ENCODE data around the gene MCTP2.

Gene MCTP2

DNA sequence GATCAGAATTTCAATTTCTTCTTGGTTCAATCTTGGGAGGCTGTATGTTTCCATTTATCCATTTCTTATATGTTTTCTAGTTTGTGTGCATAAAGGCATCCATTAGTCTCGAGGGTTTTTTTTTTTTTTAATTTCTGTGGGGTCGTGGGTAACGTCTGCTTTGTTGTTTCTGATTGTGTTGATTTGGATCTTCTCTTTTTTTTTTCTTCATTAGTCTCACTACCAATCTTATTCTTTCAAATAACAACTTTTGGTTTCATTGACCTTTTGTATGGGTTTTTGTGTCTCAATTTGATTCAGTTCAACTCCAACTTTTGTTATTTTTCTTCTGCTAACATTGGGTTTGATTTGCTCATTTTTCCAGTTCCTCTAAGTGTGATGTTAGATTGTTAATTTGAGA, 48.9 kb downstream of the MCTP2 start:
- no peak overlapping the region for H3K4me3 ChIP-seq (ENCODE audit: extremely low read depth, insufficient read depth, low read length, poor library complexity, severe bottlenecking)
- H3K4me1 ChIP-seq (ENCODE audit: control insufficient read depth, insufficient read depth, low read length, poor library complexity, severe bottlenecking): no peaks in the 10 kb centered on the region
- no peak overlapping the region for H3K27ac ChIP-seq (ENCODE audit: low read depth, low read length, severe bottlenecking)
- no CpG with 5 or more reads among the region's 3 CpGs for WGBS, 2 experiments (ENCODE audit: insufficient coverage in 2 of 2)
- H3K9me3 ChIP-seq (ENCODE audit: control insufficient read depth, low read length): no peaks in the 10 kb centered on the region
- H3K36me3 ChIP-seq (ENCODE audit: control insufficient read depth, insufficient read depth, low read length): no peaks in the 10 kb centered on the region

DNA sequence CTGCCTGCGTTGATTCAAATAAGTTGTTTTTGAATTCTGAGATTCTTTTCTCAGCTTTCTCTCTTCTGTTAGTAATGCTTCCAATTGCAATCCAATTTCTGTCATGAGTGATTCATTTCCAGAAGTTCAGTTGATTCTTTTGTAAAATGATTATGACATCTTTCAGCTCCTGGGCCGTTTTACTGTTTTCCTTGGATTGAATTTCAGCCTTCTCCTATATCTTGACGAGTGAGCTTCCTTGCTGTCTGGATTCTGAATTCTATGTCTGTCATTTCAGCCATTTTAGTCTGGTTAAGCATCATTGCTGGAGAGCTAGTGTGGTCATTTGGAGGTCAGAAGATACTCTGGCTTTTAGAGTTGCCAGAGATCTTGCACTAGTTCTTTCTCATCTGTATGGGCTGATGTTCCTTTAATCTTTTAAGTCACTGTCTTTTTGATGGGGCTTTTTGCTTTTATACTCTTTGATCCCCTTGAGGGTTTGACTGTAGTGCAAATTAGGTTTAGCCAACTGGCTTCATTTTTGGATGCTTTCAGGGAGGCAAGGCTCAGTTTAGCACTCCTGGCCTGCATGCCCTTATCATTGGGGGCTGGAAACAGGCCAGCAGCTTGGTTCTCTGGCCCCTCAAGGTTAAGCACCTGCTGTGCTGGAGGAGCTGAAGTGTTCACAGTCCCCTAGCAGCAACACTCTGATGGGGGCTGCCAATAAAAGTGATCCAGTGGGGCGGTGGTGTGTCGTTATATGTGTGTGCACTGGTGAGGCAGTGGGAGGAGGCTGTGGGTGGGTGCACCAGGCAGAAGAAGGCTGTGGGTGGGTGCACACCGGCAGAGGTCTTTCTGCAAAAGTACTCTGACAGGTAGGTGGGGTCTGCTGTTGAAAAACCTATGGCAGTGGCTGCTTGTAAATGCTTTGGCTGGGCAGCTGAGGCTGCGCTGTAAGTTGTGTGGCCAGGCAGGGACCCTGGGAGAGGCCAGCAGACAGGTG, 51.2 kb downstream of the MCTP2 start:
- no peak overlapping the region for H3K27ac ChIP-seq (ENCODE audit: low read depth, low read length, severe bottlenecking)
- no peaks in the 10 kb centered on the region for H3K9me3 ChIP-seq (ENCODE audit: control insufficient read depth, low read length)
- WGBS, 2 experiments (ENCODE audit: insufficient coverage in 2 of 2): 87 to 94% methylated on average over 4 to 6 of the region's 7 CpGs
- H3K4me3 ChIP-seq (ENCODE audit: extremely low read depth, insufficient read depth, low read length, poor library complexity, severe bottlenecking): no peak overlapping the region
- H3K4me1 ChIP-seq (ENCODE audit: control insufficient read depth, insufficient read depth, low read length, poor library complexity, severe bottlenecking): peaks cover 3% of the 10 kb centered on the region
- no peaks in the 10 kb centered on the region for H3K36me3 ChIP-seq (ENCODE audit: control insufficient read depth, insufficient read depth, low read length)

DNA sequence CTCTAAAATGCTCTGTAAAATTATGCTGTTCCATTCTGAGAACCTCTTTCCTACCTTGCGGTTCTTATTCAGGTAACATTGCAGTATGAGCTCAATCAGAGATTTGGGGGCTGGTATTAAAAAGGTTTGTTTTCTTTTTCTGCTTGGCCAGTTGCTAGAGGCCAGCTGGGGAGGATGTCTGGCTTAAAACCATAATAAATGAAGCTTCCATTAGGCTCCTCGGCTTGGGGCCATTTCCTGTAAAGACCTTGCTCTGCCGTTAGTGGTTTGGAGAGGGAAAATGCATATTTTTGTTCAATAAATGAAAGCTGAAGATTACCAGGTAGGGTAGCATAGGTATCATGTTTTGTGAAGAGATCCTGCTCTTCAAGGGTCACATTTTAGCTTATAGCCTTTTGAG, 55.2 kb downstream of the MCTP2 start:
- 83 to 92% methylated on average over 2 of the region's 3 CpGs for WGBS, 2 experiments (ENCODE audit: insufficient coverage in 2 of 2)
- H3K4me3 ChIP-seq (ENCODE audit: extremely low read depth, insufficient read depth, low read length, poor library complexity, severe bottlenecking): no peak overlapping the region
- no peak overlapping the region for H3K27ac ChIP-seq (ENCODE audit: low read depth, low read length, severe bottlenecking)
- H3K36me3 ChIP-seq (ENCODE audit: control insufficient read depth, insufficient read depth, low read length): no peaks in the 10 kb centered on the region
- no peaks in the 10 kb centered on the region for H3K9me3 ChIP-seq (ENCODE audit: control insufficient read depth, low read length)
- H3K4me1 ChIP-seq (ENCODE audit: control insufficient read depth, insufficient read depth, low read length, poor library complexity, severe bottlenecking): peaks cover 3% of the 10 kb centered on the region

DNA sequence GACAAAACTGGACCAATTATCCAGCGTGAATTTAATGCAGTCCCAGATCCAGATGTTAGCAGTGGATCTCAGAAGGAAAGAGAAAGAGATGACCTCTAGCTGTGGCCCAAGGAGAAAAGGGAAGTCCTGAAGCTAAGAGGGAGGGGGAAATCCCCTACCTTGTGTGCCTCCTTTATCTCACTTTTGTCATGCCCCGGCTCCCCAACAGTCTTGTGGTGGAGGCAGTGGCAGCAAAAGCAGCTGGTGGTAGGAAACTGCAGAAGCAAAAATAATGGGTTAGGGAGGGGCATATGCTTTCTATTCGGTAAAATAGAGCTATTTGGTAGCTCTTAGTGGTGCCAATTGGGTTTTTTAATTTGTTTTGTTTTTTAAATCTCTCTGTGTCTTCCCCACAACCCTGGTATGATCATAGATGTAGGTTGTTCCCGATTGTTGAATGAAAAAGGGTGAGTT, 56.5 kb downstream of the MCTP2 start:
- Histone ChIP-seq H3K27ac (ENCODE audit: low read depth, low read length, severe bottlenecking) (no peak overlapping the region), H3K4me3 (ENCODE audit: extremely low read depth, insufficient read depth, low read length, poor library complexity, severe bottlenecking) (no peak overlapping the region), H3K9me3 (ENCODE audit: control insufficient read depth, low read length) (no peaks in the 10 kb centered on the region), H3K36me3 (ENCODE audit: control insufficient read depth, insufficient read depth, low read length) (no peaks in the 10 kb centered on the region), H3K4me1 (ENCODE audit: control insufficient read depth, insufficient read depth, low read length, poor library complexity, severe bottlenecking) (peaks cover 3% of the 10 kb centered on the region)
- 57 to 83% methylated on average over 2 of the region's 4 CpGs for WGBS, 2 experiments (ENCODE audit: insufficient coverage in 2 of 2)

DNA sequence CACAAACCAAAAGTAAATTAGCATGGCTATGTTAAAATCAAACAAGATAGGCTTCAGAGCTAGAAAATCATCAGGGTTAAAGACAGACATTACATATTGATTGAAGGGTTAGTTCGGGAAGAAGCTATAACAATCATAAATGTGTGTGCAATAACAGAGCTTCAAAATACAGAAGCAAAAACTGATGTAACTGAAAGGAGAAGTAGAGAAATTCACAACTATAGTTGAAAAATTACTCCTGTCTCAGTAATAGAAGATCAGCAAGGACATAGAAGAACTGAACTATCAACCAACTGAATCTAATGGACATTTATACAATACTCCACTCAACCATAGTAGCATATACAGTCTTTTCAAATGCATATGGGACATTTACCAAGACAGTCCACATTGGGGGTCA, 59.4 kb downstream of the MCTP2 start:
- Histone ChIP-seq H3K27ac (ENCODE audit: low read depth, low read length, severe bottlenecking) (no peak overlapping the region), H3K4me1 (ENCODE audit: control insufficient read depth, insufficient read depth, low read length, poor library complexity, severe bottlenecking) (peaks cover 3% of the 10 kb centered on the region), H3K9me3 (ENCODE audit: control insufficient read depth, low read length) (no peaks in the 10 kb centered on the region), H3K36me3 (ENCODE audit: control insufficient read depth, insufficient read depth, low read length) (no peaks in the 10 kb centered on the region), H3K4me3 (ENCODE audit: extremely low read depth, insufficient read depth, low read length, poor library complexity, severe bottlenecking) (no peak overlapping the region)
- WGBS, 2 experiments (ENCODE audit: insufficient coverage in 2 of 2): no CpG with 5 or more reads among the region's 1 CpG

DNA sequence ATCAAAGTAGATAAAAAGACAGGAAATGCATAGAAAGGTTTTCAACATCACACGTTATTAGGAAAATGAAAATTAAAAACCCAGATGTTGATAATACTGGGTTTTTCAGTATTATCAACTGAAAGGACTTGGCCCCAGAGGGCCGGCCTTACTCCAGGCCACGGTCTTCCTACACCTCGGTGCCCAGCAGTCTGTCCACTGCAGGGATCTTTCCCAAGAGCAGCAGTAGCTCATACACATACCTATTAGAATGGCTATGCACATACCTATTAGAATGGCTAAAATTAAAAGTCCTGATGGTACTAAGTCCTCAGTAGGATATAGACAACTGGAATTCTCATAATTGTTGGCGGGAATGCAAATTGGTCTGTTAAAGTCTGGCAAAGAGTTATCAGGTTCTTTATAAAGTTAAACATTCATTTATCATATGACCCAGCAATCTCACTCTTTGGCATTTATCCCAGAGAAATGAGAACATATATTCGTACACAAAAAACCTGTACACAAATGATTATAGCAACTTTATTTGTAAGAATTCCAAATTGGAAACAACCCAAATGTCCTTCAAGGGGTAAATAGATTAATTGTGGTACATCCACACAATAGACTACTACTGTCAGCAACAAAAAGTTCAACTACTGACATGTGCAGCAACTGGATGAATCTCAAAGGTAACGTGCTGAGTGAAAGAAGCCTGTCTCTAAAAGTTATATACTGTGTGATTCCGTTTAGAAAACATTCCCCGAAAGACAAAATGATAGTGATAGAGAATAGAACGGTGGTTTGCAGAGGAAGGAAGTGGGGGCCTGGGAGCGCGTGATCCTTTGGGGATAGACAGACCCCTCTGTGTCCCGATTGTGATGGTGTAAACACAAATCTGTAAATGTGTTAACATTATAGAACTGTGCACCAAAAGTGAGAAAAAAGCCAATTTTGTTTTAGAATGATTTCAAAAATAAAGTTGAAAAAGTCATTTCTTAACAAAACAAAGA, 62.3 kb downstream of the MCTP2 start:
- 94 to 96% methylated on average over 7 to 10 of the region's 13 CpGs for WGBS, 2 experiments (ENCODE audit: insufficient coverage in 2 of 2)
- H3K9me3 ChIP-seq (ENCODE audit: control insufficient read depth, low read length): no peaks in the 10 kb centered on the region
- no peaks in the 10 kb centered on the region for H3K36me3 ChIP-seq (ENCODE audit: control insufficient read depth, insufficient read depth, low read length)
- H3K4me3 ChIP-seq (ENCODE audit: extremely low read depth, insufficient read depth, low read length, poor library complexity, severe bottlenecking): no peak overlapping the region
- H3K27ac ChIP-seq (ENCODE audit: low read depth, low read length, severe bottlenecking): no peak overlapping the region
- H3K4me1 ChIP-seq (ENCODE audit: control insufficient read depth, insufficient read depth, low read length, poor library complexity, severe bottlenecking): no peaks in the 10 kb centered on the region

DNA sequence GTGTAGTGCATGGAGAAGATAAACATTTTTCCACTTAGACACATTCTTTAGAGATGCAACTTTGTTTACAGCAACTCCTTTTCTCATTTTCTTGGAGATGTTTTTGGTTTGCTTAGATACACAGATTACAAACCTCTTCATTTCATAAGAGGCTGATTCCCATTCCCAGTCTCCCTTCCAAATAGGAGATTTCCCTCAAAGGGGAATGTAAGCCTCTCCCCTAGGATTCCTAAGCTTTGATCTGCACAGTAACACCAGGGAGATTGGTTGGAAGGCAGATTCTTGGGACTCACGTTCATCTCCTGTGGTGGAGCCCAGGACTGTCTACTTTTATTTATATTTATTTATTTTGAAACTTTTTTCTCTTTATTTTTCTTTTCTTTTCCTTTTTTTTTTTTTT, 63.2 kb downstream of the MCTP2 start:
- no peak overlapping the region for H3K4me3 ChIP-seq (ENCODE audit: extremely low read depth, insufficient read depth, low read length, poor library complexity, severe bottlenecking)
- H3K27ac ChIP-seq (ENCODE audit: low read depth, low read length, severe bottlenecking): no peak overlapping the region
- WGBS, 2 experiments (ENCODE audit: insufficient coverage in 2 of 2): no CpG with 5 or more reads among the region's 1 CpG
- no peaks in the 10 kb centered on the region for H3K36me3 ChIP-seq (ENCODE audit: control insufficient read depth, insufficient read depth, low read length)
- H3K4me1 ChIP-seq (ENCODE audit: control insufficient read depth, insufficient read depth, low read length, poor library complexity, severe bottlenecking): no peaks in the 10 kb centered on the region
- no peaks in the 10 kb centered on the region for H3K9me3 ChIP-seq (ENCODE audit: control insufficient read depth, low read length)

DNA sequence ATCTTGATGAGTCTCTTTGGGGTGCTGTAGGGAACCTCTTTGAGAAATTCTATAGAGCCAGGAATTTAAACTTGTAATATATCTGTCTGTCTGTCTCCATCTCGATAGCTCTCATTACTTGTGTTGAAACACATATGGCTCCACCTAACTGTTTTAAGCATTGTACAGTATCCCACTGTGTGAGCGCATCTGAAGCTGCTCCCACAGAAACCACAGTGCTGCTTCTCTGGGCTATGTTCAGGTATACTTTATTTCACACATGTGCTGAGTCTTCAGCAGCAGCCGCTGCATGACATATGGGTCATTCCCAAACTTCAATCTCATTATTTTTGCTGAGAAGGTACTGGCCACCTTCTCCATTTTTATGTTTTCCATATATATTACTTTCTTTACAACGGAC, 63.9 kb downstream of the MCTP2 start:
- WGBS, 2 experiments (ENCODE audit: insufficient coverage in 2 of 2): 93 to 97% methylated on average over 3 of the region's 4 CpGs
- no peak overlapping the region for H3K4me3 ChIP-seq (ENCODE audit: extremely low read depth, insufficient read depth, low read length, poor library complexity, severe bottlenecking)
- H3K4me1 ChIP-seq (ENCODE audit: control insufficient read depth, insufficient read depth, low read length, poor library complexity, severe bottlenecking): no peaks in the 10 kb centered on the region
- no peaks in the 10 kb centered on the region for H3K36me3 ChIP-seq (ENCODE audit: control insufficient read depth, insufficient read depth, low read length)
- no peaks in the 10 kb centered on the region for H3K9me3 ChIP-seq (ENCODE audit: control insufficient read depth, low read length)
- no peak overlapping the region for H3K27ac ChIP-seq (ENCODE audit: low read depth, low read length, severe bottlenecking)

DNA sequence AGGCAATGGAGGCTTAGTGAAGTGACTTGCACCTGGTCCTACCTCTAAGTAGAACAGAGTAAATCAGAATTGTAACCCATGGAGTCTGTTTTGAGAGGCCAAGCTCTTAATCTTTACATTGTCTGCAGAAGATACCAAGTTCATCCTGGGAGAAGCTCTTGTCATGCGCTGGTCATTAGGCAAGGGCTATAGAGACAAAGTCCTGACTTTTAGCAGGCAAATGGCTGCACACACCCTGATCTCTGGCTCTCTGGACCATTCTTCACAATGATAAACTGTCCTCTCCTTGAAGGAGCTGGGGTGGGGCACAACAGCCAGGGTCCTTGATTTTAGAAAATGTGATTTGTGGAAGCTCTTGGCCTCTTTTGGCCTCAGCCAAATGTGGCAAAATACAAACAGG, 65.4 kb downstream of the MCTP2 start:
- H3K4me1 ChIP-seq (ENCODE audit: control insufficient read depth, insufficient read depth, low read length, poor library complexity, severe bottlenecking): no peaks in the 10 kb centered on the region
- H3K4me3 ChIP-seq (ENCODE audit: extremely low read depth, insufficient read depth, low read length, poor library complexity, severe bottlenecking): no peak overlapping the region
- H3K27ac ChIP-seq (ENCODE audit: low read depth, low read length, severe bottlenecking): no peak overlapping the region
- WGBS, 2 experiments (ENCODE audit: insufficient coverage in 2 of 2): 100% methylated on average over 1 of the region's 1 CpG
- H3K9me3 ChIP-seq (ENCODE audit: control insufficient read depth, low read length): no peaks in the 10 kb centered on the region
- no peaks in the 10 kb centered on the region for H3K36me3 ChIP-seq (ENCODE audit: control insufficient read depth, insufficient read depth, low read length)

DNA sequence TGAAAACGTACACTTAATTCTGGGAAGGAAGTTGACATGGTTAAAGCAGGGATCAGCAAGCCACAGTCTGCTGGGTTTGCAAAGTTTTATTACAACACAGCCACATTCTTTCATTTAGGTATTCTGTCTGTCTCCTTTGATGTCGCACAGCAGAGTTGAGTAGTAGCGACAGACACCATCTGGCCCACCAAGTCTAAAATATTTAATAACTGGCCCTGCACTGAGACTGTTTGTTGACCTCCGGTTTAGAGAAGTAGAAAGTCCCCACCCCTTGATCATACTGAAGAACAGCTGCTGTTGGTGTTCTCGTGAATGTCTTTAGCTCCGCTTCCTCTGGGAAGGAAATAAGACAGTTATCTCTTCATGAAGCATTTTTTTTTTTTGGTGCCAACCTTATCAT, 66.2 kb downstream of the MCTP2 start:
- 91 to 96% methylated on average over 6 of the region's 6 CpGs for WGBS, 2 experiments (ENCODE audit: insufficient coverage in 2 of 2)
- Histone ChIP-seq H3K9me3 (ENCODE audit: control insufficient read depth, low read length) (peaks cover 3% of the 10 kb centered on the region), H3K36me3 (ENCODE audit: control insufficient read depth, insufficient read depth, low read length) (no peaks in the 10 kb centered on the region), H3K4me3 (ENCODE audit: extremely low read depth, insufficient read depth, low read length, poor library complexity, severe bottlenecking) (no peak overlapping the region), H3K27ac (ENCODE audit: low read depth, low read length, severe bottlenecking) (no peak overlapping the region), H3K4me1 (ENCODE audit: control insufficient read depth, insufficient read depth, low read length, poor library complexity, severe bottlenecking) (no peaks in the 10 kb centered on the region)

Data from mesodermal cell (in vitro differentiated cells).